Bronchial epithelial cell (primary cell): ENCODE data around the gene NAT8L. TPM values are rescaled to one million over a fixed set of nuclear protein-coding genes. Genes with fewer than 3 reads are reported as not detected.

Experiments
- DNase-seq: peaks from one replicate; pipeline ENCODE4 v3.0.0-alpha.2; 2010; ENCODE audit warnings: low read depth
- FAIRE-seq: peaks from 2 replicates; lab custom pipeline; 2011; peaks lifted over from hg19 to GRCh38; lab: Jason Lieb, UNC
- H3K27me3 ChIP-seq: 2 replicates; pipeline ENCODE4 v1.5.1; 2011; ENCODE audit warnings: low read length; ENCODE audit not compliant: control insufficient read depth, insufficient read depth
- H3K36me3 ChIP-seq: 2 replicates; pipeline ENCODE4 v1.5.1; 2011; ENCODE audit warnings: low read length; ENCODE audit not compliant: control insufficient read depth, insufficient read depth
- H3K4me3 ChIP-seq: 2 replicates; pipeline ENCODE4 v1.5.1; 2011; ENCODE audit warnings: mild to moderate bottlenecking, low read depth, low read length, control low read depth
- CTCF ChIP-seq: IDR thresholded peaks from 2 replicates; pipeline ENCODE4 v1.5.1; 2011; ENCODE audit warnings: mild to moderate bottlenecking, moderate library complexity, low read length, control low read depth, inconsistent platforms; ENCODE audit not compliant: insufficient read depth, severe bottlenecking
- total RNA-seq: library from RNA; depleted of rRNA; stranded (reverse); fragments of >200 nt; gene quantifications from 2 replicates; pipeline ENCODE4 v1.2.1, GENCODE V29; 2014

NAT8L gene
- total RNA-seq, 1 donor from 2014 or later, result not detected

- Histone ChIP-seq H3K4me3 (no peak overlapping the region), H3K27me3 (no peaks in the 10 kb centered on the region), H3K36me3 (no peaks in the 10 kb centered on the region)
- TF ChIP-seq CTCF, result no peak
- no peak for DNase-seq
- FAIRE-seq, result no peak
Measured at GRCh38 chr4:2096073-2096609, 37.0 kb downstream of the NAT8L start.

GRCh38 chr4:2101346-2102044 is 42.4 kb downstream of the NAT8L start:
- H3K36me3 ChIP-seq, result no peaks in the 10 kb centered on the region
- H3K4me3 ChIP-seq, result no peak overlapping the region
- H3K27me3 ChIP-seq, result no peaks in the 10 kb centered on the region
- no peak for TF ChIP-seq CTCF
- DNase-seq, result peak; percentile 73
- FAIRE-seq, result peak; percentile 87

- TF ChIP-seq CTCF, result no peak
- no peak for DNase-seq
- FAIRE-seq, result no peak
- Histone ChIP-seq H3K36me3 (no peaks in the 10 kb centered on the region), H3K4me3 (no peak overlapping the region), H3K27me3 (no peaks in the 10 kb centered on the region)
Measured at GRCh38 chr4:2102045-2102883, 43.1 kb downstream of the NAT8L start.

GRCh38 chr4:2103127-2103842 is 44.2 kb downstream of the NAT8L start:
- no peak for TF ChIP-seq CTCF
- FAIRE-seq (no peak), DNase-seq (no peak)
- no peak overlapping the region for H3K4me3 ChIP-seq
- H3K36me3 ChIP-seq, result no peaks in the 10 kb centered on the region
- H3K27me3 ChIP-seq, result peaks cover 4% of the 10 kb centered on the region

- no peak for FAIRE-seq
- H3K36me3 ChIP-seq, result no peaks in the 10 kb centered on the region
- no peak for DNase-seq
- TF ChIP-seq CTCF, result no peak
- H3K4me3 ChIP-seq, result no peak overlapping the region
- H3K27me3 ChIP-seq, result peaks cover 4% of the 10 kb centered on the region
Measured at GRCh38 chr4:2103843-2104547, 44.9 kb downstream of the NAT8L start.
